Aorta (tissue), 5 donors: ENCODE data around the gene FMNL2. TPM values are rescaled to one million over a fixed set of nuclear protein-coding genes. Genes with fewer than 3 reads are reported as not detected.

Source experiments
- ATAC-seq: fragments of 200-7000 bp; cut with Tn5 transposase; one replicate; pipeline ENCODE4 v1.9.1; 2022; ENCODE audit warnings: moderate library complexity; ENCODE audit not compliant: low FRiP score
- DNase-seq, 2 donors: peaks; one replicate each; pipeline ENCODE4 v3.0.0-alpha.2; 2020
- H3K27ac ChIP-seq, 2 donors: one replicate each; pipeline ENCODE4 v1.5.1; 2013; ENCODE audit warnings: low read length in 2 of 2, mild to moderate bottlenecking in 2 of 2, moderate library complexity in 2 of 2, control low read depth in 1 of 2, inconsistent platforms in 1 of 2, low read depth in 1 of 2
- H3K27me3 ChIP-seq, 2 donors: one replicate each; pipeline ENCODE4 v1.6.1; 2013; ENCODE audit warnings: control low read depth in 1 of 2, low read length in 1 of 2, mild to moderate bottlenecking in 1 of 2, moderate library complexity in 1 of 2; ENCODE audit not compliant: insufficient read depth in 2 of 2, control insufficient read depth in 1 of 2
- H3K36me3 ChIP-seq, 2 donors: one replicate each; pipeline ENCODE4 v1.6.1; 2013; ENCODE audit warnings: control low read depth in 1 of 2, low read length in 1 of 2, mild to moderate bottlenecking in 1 of 2; ENCODE audit not compliant: insufficient read depth in 2 of 2, control insufficient read depth in 1 of 2
- H3K4me1 ChIP-seq, 2 donors: one replicate each; pipeline ENCODE4 v1.6.1; 2013; ENCODE audit warnings: low read length in 2 of 2, control low read depth in 1 of 2, mild to moderate bottlenecking in 1 of 2, moderate library complexity in 1 of 2; ENCODE audit not compliant: insufficient read depth in 2 of 2, control insufficient read depth in 1 of 2
- H3K4me3 ChIP-seq, 2 donors: one replicate each; pipeline ENCODE4 v1.5.1; 2013; ENCODE audit warnings: low read length in 2 of 2, control low read depth in 1 of 2, mild to moderate bottlenecking in 1 of 2
- H3K9me3 ChIP-seq: one replicate; pipeline ENCODE4 v1.6.1; 2013; ENCODE audit warnings: mild to moderate bottlenecking, low read length; ENCODE audit not compliant: control insufficient read depth
- whole genome bisulfite sequencing, 2 donors: extraction: QIAGEN DNeasy Blood & Tissue Kit; methylation state at CpG; one replicate each; pipeline ENCODE4 v1.1.7; 2013; 5-methylcytosine and 5-hydroxymethylcytosine counted together
- intact Hi-C, 2 donors: fragments of 100-400 bp; cut with DNase I; formaldehyde crosslinking; loops; one replicate each; pipeline versions ENCODE4 v1.14.2 to v1.15.0; 2022
- polyA plus RNA-seq, 2 donors: library from polyadenylated mRNA; stranded (reverse); fragments of 200-250 nt; gene quantifications; one replicate each; pipeline ENCODE4 v1.2.3, GENCODE V29; 2013
- total RNA-seq, 2 donors: library from RNA; stranded (reverse); fragmentation: NEBNext Ultra II Directional; extraction: Animal tissue kit (Norgen Biotek cat#: 25700); gene quantifications; one replicate each; pipeline ENCODE4 v1.2.1, GENCODE V29; 2021
- donor health status: healthy with polysubstance abuse.
- donor health status: Bipolar disorder and iron deficiency.
- donor health status: DM: no; HTN: no; CAD: no.
- donor health status: DM: no; HTN: no; CAD: no.
- donor health status: DM: yes; HTN: yes; CAD: no.

The FMNL2 gene
- total and polyA plus RNA-seq, 4 donors: 10.7 to 55.1 (median 33.7) TPM

DNA sequence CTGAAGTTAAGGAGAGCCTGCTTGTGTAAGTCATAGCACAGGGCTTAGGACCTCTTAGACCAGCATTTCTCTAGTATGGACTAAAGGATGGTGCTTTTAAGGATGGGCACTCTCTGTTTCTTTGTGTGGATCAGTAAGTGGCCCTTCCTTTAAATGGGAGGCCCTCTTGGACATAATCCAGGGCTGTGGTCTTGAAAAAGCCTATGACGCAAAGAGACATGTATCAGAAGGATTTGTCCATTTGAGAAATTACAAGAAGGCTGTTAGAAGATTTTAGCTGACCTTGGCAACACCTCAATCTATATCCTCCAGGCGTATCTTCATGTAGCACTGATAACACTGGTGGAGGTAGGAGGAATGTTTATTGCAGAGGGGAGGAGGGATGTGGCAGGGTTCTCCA lies 303.1 kb downstream of the FMNL2 start:
- no peak for ATAC-seq
- H3K9me3 ChIP-seq: no peaks in the 10 kb centered on the region
- H3K4me1 ChIP-seq: no peaks in the 10 kb centered on the region
- no peak overlapping the region for H3K27ac ChIP-seq
- WGBS, 2 donors: 85 to 89% methylated on average over 2 of the region's 2 CpGs
- DNase-seq: no peak
- intact Hi-C loops: loop anchor here (10.0 kb wide), 2 partner anchors 303 to 603 kb away; partner anchors contain the start of gene FMNL2 (in 1 of the 2)
- H3K36me3 ChIP-seq: peaks cover 7 to 10% of the 10 kb centered on the region in 2 donors
- no peaks in the 10 kb centered on the region for H3K27me3 ChIP-seq
- H3K4me3 ChIP-seq: no peak overlapping the region

- Histone ChIP-seq H3K9me3 (no peaks in the 10 kb centered on the region), H3K27me3 (no peaks in the 10 kb centered on the region), H3K4me3 (no peak overlapping the region), H3K36me3 (peaks cover 7 to 10% of the 10 kb centered on the region in 2 donors), H3K27ac (no peak overlapping the region), H3K4me1 (no peaks in the 10 kb centered on the region)
- 75 to 79% methylated on average over 8 of the region's 8 CpGs for WGBS, 2 donors
- intact Hi-C loops: loop anchor here (10.0 kb wide), 2 partner anchors 304 to 604 kb away; partner anchors contain the start of gene FMNL2 (in 1 of the 2)
- ATAC-seq (no peak), DNase-seq (no peak)
These were observed 303.6 kb downstream of the FMNL2 start for GRCh38 chr2:152638590-152638989.

DNA sequence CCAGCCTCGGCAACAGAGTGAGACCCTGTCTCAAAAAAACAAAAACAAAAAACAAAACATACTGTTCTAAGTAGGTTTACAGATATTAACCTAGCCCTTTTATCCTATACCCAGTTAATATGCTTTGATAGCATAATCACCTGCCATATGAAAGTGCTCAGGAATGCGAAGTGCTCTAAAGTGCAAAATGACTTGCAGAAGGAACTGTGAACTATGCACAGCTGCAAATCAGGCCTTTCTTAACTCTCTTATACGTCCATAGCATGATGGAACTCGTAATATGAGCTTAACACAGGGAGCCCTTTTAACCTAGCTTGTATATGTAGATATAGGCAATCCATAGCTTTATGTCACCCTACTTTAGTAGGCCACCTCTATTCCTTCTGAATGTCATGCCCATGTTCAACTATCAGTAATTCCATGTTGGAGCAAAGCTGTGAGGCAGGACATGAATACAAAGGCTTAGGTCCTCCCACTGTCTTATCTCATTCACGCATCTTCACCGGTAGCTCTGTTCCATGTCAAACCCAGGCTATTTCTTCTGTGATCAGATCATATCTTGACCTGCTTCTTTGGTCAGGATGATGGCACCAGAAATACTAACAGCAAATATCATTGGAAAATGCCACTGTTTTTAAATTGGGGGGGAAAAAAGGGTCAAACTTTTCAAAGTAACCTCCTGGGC lies 309.4 kb downstream of the FMNL2 start:
- H3K9me3 ChIP-seq: no peaks in the 10 kb centered on the region
- DNase-seq: no peak
- intact Hi-C loops: no loop called here
- no peak overlapping the region for H3K4me3 ChIP-seq
- WGBS, 2 donors: 92 to 93% methylated on average over 6 of the region's 6 CpGs
- ATAC-seq: no peak
- H3K4me1 ChIP-seq: peaks cover 0 to 4% of the 10 kb centered on the region in 2 donors
- H3K27me3 ChIP-seq: no peaks in the 10 kb centered on the region
- H3K27ac ChIP-seq: no peak overlapping the region
- peaks cover 4 to 7% of the 10 kb centered on the region in 2 donors for H3K36me3 ChIP-seq

- ATAC-seq: no peak
- 68 to 71% methylated on average over 4 of the region's 4 CpGs for WGBS, 2 donors
- no peak overlapping the region for H3K4me3 ChIP-seq
These were observed 311.3 kb downstream of the FMNL2 start for GRCh38 chr2:152646264-152646663.

DNA sequence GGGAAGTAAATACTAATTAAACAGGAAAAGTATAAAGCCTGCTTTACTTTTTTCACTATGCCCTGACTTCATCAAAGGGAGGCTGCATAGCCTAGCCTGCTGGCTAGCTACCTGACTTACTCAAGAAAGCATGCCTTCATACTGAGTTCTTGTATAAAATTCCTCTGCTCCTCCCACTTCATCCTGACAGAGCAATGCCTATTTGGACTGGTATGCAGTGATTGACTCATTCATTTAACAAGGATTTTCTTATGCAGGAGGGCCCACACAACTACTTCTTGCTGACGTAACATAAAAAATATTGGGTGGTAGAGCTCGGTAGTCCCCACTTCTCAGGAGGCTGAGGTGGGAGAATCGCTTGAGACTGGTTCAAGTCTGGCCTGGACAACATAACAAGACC lies 311.8 kb downstream of the FMNL2 start:
- Histone ChIP-seq H3K4me3 (no peak overlapping the region), H3K27ac (no peak overlapping the region), H3K4me1 (peaks cover 0 to 4% of the 10 kb centered on the region in 2 donors), H3K27me3 (no peaks in the 10 kb centered on the region), H3K36me3 (no peaks in the 10 kb centered on the region), H3K9me3 (no peaks in the 10 kb centered on the region)
- DNase-seq (no peak), ATAC-seq (peak; percentile 30)
- intact Hi-C loops: no loop called here
- 39 to 42% methylated on average over 3 of the region's 3 CpGs for WGBS, 2 donors

More at GRCh38 chr2:152646264-152646663, 311.3 kb downstream of the FMNL2 start:
- no peak for DNase-seq
- intact Hi-C loops: no loop called here
- Histone ChIP-seq H3K36me3 (no peaks in the 10 kb centered on the region), H3K27me3 (no peaks in the 10 kb centered on the region), H3K9me3 (no peaks in the 10 kb centered on the region), H3K4me1 (peaks cover 0 to 4% of the 10 kb centered on the region in 2 donors), H3K27ac (no peak overlapping the region)

DNA sequence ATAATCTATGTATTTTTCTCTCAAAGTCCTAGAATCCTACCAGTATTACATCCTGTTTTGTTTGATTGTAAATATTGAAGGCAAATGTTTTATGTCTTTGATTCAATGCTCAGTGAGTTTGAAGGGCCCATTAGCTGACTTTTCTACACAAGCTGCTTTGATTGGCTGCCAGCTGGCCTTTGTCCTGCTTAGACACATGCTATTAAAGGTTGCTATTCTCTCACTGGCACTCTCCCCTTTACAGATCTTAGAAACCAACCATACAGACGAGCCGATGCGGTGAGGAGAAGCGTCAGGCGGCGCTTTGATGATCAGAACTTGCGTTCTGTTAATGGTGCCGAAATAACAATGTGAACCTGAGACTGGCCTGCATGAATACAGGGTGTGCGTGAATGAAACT lies 312.6 kb downstream of the FMNL2 start:
- Histone ChIP-seq H3K27ac (no peak overlapping the region), H3K4me3 (no peak overlapping the region), H3K27me3 (no peaks in the 10 kb centered on the region), H3K4me1 (peaks cover 0 to 4% of the 10 kb centered on the region in 2 donors), H3K9me3 (no peaks in the 10 kb centered on the region), H3K36me3 (peaks cover 0 to 2% of the 10 kb centered on the region in 2 donors)
- WGBS, 2 donors: 55 to 60% methylated on average over 9 of the region's 9 CpGs
- intact Hi-C loops: no loop called here
- DNase-seq: peak; percentile 55 to 75
- peak; percentile 41 for ATAC-seq

GRCh38 chr2:152648336-152648735 lies 313.4 kb downstream of the FMNL2 start:
- no peak overlapping the region for H3K27ac ChIP-seq
- no peak overlapping the region for H3K4me3 ChIP-seq
- WGBS, 2 donors: 28 to 29% methylated on average over 2 of the region's 2 CpGs
- intact Hi-C loops: no loop called here
- H3K4me1 ChIP-seq: peaks cover 0 to 4% of the 10 kb centered on the region in 2 donors
- peaks cover 0 to 2% of the 10 kb centered on the region in 2 donors for H3K36me3 ChIP-seq
- no peak for DNase-seq
- no peak for ATAC-seq
- no peaks in the 10 kb centered on the region for H3K27me3 ChIP-seq
- no peaks in the 10 kb centered on the region for H3K9me3 ChIP-seq

DNA sequence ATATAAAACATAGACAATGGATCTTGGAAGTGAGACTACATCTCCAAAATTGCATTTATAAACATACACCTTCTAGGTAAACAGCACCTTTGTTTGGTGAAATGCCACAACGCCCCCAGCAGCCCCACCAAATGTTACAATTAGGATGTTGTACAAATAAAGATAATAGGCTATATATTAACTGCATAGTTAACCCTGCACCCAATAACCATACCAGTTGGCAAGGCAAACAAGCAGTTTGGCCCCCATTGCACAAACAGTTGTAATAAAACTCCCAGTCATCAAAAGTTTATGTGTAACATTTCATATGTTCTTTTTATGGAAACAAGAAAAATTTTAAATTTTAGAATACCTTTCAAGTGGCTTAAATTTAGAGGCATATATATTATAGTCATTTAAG lies 315.0 kb downstream of the FMNL2 start:
- H3K27ac ChIP-seq: no peak overlapping the region
- H3K9me3 ChIP-seq: no peaks in the 10 kb centered on the region
- peaks cover 0 to 2% of the 10 kb centered on the region in 2 donors for H3K36me3 ChIP-seq
- ATAC-seq (no peak), DNase-seq (no peak)
- no peaks in the 10 kb centered on the region for H3K27me3 ChIP-seq
- WGBS, 2 donors: 48 to 83% methylated on average over 1 of the region's 1 CpG
- H3K4me3 ChIP-seq: no peak overlapping the region
- H3K4me1 ChIP-seq: peaks cover 0 to 4% of the 10 kb centered on the region in 2 donors
- intact Hi-C loops: no loop called here

- ATAC-seq (no peak), DNase-seq (no peak)
- H3K4me3 ChIP-seq: no peak overlapping the region
- H3K36me3 ChIP-seq: peaks cover 0 to 2% of the 10 kb centered on the region in 2 donors
- H3K4me1 ChIP-seq: peaks cover 0 to 4% of the 10 kb centered on the region in 2 donors
- 86 to 88% methylated on average over 6 of the region's 6 CpGs for WGBS, 2 donors
- H3K9me3 ChIP-seq: no peaks in the 10 kb centered on the region
- intact Hi-C loops: no loop called here
- H3K27me3 ChIP-seq: no peaks in the 10 kb centered on the region
- H3K27ac ChIP-seq: no peak overlapping the region
These were observed 315.9 kb downstream of the FMNL2 start for GRCh38 chr2:152650768-152651371.
